ENCODE data around the gene PRELID1. TPM values are rescaled to one million over a fixed set of nuclear protein-coding genes. Genes with fewer than 3 reads are reported as not detected.

The PRELID1 gene
- total and polyA plus RNA-seq, 2 donors (not counting 3 experiments of a cell fraction or from before 2014, with no cell fraction given) = 201 to 293 TPM

- CTCF ChIA-PET = interaction anchor here (3.3 to 6.3 kb wide), 2 partner anchors 16 to 45 kb away, joined by 10 to 31 read pairs; no protein-coding TSS in a partner anchor
- H2AFZ ChIP-seq (ENCODE audit: low read depth, low read length) = no peak overlapping the region
- no peaks in the 10 kb centered on the region for H3K9me3 ChIP-seq (replicated peaks; ENCODE audit: control insufficient read depth, insufficient read depth, low read length)
- FAIRE-seq (no peak), DNase-seq (ENCODE audit: low read depth, low spot score) (no peak)
- BruUV-seq (replicated peaks) = no TSS peak
- intact Hi-C loops (cut with micrococcal nuclease) = no loop called here
- H3K4me2 ChIP-seq (ENCODE audit: insufficient read depth, low read length) = no peak overlapping the region
- no peaks in the 10 kb centered on the region for H3K36me3 ChIP-seq (ENCODE audit: control insufficient read depth in 2 of 2, extremely low read depth in 1 of 2, insufficient read depth in 2 of 2, low read length in 2 of 2)
- H3K4me1 ChIP-seq (ENCODE audit: control insufficient read depth, extremely low read depth, insufficient read depth, low read length) = peaks cover 36% of the 10 kb centered on the region
- dilution Hi-C loops (cut with MboI; ENCODE audit: extremely low pct_ligation_motif_present, low sequenced_read_pairs) = no loop called here
- H3K9ac ChIP-seq (replicated peaks; ENCODE audit: extremely low read depth, insufficient read depth, low read length) = no peak overlapping the region
- H3K27me3 ChIP-seq (ENCODE audit: control insufficient read depth in 2 of 2, insufficient read depth in 2 of 2, low read length in 2 of 2) = no peaks in the 10 kb centered on the region
- H3K79me2 ChIP-seq (ENCODE audit: control insufficient read depth, insufficient read depth, low read length) = peaks cover 21% of the 10 kb centered on the region
- H4K20me1 ChIP-seq (replicated peaks; ENCODE audit: control insufficient read depth, extremely low read depth, insufficient read depth, low read length) = no peaks in the 10 kb centered on the region
- TF ChIP-seq EZH2 (IDR thresholded peaks at IDR 0.05; ENCODE audit: borderline replicate concordance, low read depth, low read length, severe bottlenecking) = no peak
- TF ChIP-seq FOS (IDR thresholded peaks at IDR 0.05; ENCODE audit: borderline replicate concordance, insufficient read depth, low read length) = no peak
- no peak for TF ChIP-seq JUN (IDR thresholded peaks at IDR 0.05; ENCODE audit: borderline replicate concordance, insufficient read depth, insufficient read length, low read depth)
- TF ChIP-seq POLR2A (IDR thresholded peaks at IDR 0.05; ENCODE audit: low read depth, low read length) = no peak
- no peak for TF ChIP-seq CTCF (IDR thresholded peaks at IDR 0.05; ENCODE audit: extremely low read depth in 1 of 2, insufficient read depth in 1 of 2, low read depth in 1 of 2, low read length in 2 of 2)
- TF ChIP-seq MYC (IDR thresholded peaks at IDR 0.05; ENCODE audit: low read depth, low read length) = no peak
- no peak for TF ChIP-seq POLR2AphosphoS5 (IDR thresholded peaks at IDR 0.05; ENCODE audit: insufficient read depth, low read depth, low read length)
- H3K9me1 ChIP-seq (replicated peaks; ENCODE audit: control insufficient read depth, extremely low read depth, insufficient read depth, low read length) = no peaks in the 10 kb centered on the region
- no peak overlapping the region for H3K27ac ChIP-seq (ENCODE audit: insufficient read depth, low read depth, low read length)
- no peak overlapping the region for H3K4me3 ChIP-seq (replicated peaks in 1 of 3; ENCODE audit: insufficient read depth in 1 of 3, low read depth in 1 of 3, low read length in 3 of 3)
- POLR2A ChIA-PET = no interaction called here
Observed at GRCh38 chr5:177354256-177354655, 50.7 kb downstream of the PRELID1 start.
